ENCODE data around the gene STARD8. TPM values are rescaled to one million over a fixed set of nuclear protein-coding genes. Genes with fewer than 3 reads are reported as not detected.
"Not testable (repeated sequence)": the region's sequence is repeated elsewhere in the genome, so short reads cannot be mapped to it uniquely, and the experiment has no call there.

STARD8 gene
- total and polyA plus RNA-seq, 4 donors: 1.8 to 10.7 (median 8.3) TPM

DNA sequence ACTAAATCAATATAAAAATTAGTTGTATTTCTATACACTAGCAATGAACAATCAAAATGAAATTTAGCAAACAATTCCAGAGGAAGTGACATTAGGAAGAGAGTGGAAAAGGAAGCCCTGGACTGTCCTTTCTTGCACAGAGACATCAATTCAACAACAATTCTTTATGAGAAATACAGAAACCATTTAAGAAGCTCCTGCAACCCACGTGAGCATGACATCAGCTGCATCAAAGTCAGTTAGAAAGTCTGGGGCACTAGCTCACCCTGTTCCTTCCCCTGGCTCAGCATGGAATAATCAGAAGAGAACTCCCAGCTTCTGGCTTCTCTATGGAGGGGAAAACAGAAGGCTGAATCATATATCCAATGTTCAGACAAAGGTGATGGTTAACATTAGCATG lies 48.6 kb upstream of the STARD8 start:
- no peak for DNase-seq (ENCODE audit: low spot score)
- Histone ChIP-seq H3K9ac (ENCODE audit: low read depth in 1 of 2, low read length in 2 of 2) (no peak overlapping the region), H3K27ac (ENCODE audit: low read depth in 1 of 2, low read length in 2 of 2) (no peak overlapping the region), H3K4me1 (ENCODE audit: control insufficient read depth in 4 of 4, insufficient read depth in 4 of 4, low read length in 3 of 4) (no peaks in the 10 kb centered on the region), H3K4me3 (ENCODE audit: low read depth in 1 of 3, low read length in 3 of 3) (no peak overlapping the region), H3K9me3 (ENCODE audit: control insufficient read depth in 4 of 4, low read length in 3 of 4) (peaks cover 0 to 6% (median under 1%) of the 10 kb centered on the region in 4 donors), H3K27me3 (ENCODE audit: control insufficient read depth in 4 of 4, insufficient read depth in 4 of 4, low read length in 3 of 4) (no peaks in the 10 kb centered on the region), H3K36me3 (ENCODE audit: control insufficient read depth in 4 of 4, insufficient read depth in 3 of 4, low read depth in 1 of 4, low read length in 3 of 4) (no peaks in the 10 kb centered on the region)
- WGBS: 39% methylated on average over 1 of the region's 1 CpG
- TF ChIP-seq YY1 (IDR thresholded peaks at IDR 0.05) (no peak), SP1 (IDR thresholded peaks at IDR 0.05) (no peak), HNF4A (conservative IDR thresholded peaks at IDR 0.05) (no peak), RXRA (IDR thresholded peaks at IDR 0.05) (no peak)

DNA sequence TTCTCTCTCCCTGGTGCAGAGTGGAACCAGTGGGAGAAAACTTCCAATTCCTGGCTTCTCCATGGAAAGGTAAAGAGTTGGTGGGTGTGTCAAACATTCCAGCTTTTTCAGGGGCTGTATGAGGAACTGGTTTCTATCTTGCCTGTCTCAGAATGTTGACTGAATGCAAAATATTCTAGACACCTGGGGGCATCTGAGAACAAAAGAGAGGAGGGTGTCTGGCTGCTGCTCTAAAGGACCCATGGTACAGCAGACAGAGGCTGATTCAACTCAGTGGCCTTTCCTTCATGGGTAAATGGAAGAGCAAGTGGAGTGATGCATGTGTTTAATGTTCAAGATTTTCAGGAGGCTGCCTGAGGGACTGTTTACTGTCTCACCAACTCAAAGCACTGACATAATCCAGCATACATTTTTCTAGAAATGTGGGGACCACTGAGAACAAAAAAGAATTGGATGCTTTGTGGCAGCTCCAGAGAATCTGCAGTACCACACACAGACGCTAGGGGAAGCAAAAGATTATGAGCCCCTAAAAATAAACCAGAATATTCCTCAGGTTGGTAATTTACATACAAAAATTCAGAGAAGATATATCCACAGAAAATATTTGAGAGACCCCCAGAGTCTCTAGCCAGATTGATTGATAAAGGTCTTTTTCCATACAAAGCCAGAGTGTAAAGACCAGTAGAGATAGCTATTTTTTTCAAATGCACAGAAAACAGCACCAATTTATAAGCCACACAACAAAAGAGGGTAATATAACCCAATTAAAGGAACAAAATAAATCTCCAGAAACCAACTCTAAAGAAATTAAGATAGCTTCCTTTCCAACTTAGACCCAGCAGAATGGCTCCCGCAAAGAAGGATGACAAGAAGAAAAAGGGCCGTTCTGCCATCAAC lies 48.0 kb upstream of the STARD8 start:
- Histone ChIP-seq H3K27ac (ENCODE audit: low read depth in 1 of 2, low read length in 2 of 2) (no peak overlapping the region), H3K4me1 (ENCODE audit: control insufficient read depth in 4 of 4, insufficient read depth in 4 of 4, low read length in 3 of 4) (no peaks in the 10 kb centered on the region), H3K36me3 (ENCODE audit: control insufficient read depth in 4 of 4, insufficient read depth in 3 of 4, low read depth in 1 of 4, low read length in 3 of 4) (no peaks in the 10 kb centered on the region), H3K4me3 (ENCODE audit: low read depth in 1 of 3, low read length in 3 of 3) (no peak overlapping the region), H3K9ac (ENCODE audit: low read depth in 1 of 2, low read length in 2 of 2) (no peak overlapping the region), H3K9me3 (ENCODE audit: control insufficient read depth in 4 of 4, low read length in 3 of 4) (peaks cover 0 to 5% (median under 1%) of the 10 kb centered on the region in 4 donors), H3K27me3 (ENCODE audit: control insufficient read depth in 4 of 4, insufficient read depth in 4 of 4, low read length in 3 of 4) (no peaks in the 10 kb centered on the region)
- no peak for DNase-seq (ENCODE audit: low spot score)
- TF ChIP-seq EGR1 (IDR thresholded peaks at IDR 0.05; ENCODE audit: low read depth in 2 of 2) (no peak), RAD21 (IDR thresholded peaks at IDR 0.05) (peak; percentile 71 to 73)
- TF ChIP-seq, protein P1, sequence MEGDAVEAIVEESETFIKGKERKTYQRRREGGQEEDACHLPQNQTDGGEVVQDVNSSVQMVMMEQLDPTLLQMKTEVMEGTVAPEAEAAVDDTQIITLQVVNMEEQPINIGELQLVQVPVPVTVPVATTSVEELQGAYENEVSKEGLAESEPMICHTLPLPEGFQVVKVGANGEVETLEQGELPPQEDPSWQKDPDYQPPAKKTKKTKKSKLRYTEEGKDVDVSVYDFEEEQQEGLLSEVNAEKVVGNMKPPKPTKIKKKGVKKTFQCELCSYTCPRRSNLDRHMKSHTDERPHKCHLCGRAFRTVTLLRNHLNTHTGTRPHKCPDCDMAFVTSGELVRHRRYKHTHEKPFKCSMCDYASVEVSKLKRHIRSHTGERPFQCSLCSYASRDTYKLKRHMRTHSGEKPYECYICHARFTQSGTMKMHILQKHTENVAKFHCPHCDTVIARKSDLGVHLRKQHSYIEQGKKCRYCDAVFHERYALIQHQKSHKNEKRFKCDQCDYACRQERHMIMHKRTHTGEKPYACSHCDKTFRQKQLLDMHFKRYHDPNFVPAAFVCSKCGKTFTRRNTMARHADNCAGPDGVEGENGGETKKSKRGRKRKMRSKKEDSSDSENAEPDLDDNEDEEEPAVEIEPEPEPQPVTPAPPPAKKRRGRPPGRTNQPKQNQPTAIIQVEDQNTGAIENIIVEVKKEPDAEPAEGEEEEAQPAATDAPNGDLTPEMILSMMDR (IDR thresholded peaks at IDR 0.05; ENCODE audit: low read depth, low read length, missing input control): peak; percentile 68
- WGBS: 66% methylated on average over 3 of the region's 3 CpGs

DNA sequence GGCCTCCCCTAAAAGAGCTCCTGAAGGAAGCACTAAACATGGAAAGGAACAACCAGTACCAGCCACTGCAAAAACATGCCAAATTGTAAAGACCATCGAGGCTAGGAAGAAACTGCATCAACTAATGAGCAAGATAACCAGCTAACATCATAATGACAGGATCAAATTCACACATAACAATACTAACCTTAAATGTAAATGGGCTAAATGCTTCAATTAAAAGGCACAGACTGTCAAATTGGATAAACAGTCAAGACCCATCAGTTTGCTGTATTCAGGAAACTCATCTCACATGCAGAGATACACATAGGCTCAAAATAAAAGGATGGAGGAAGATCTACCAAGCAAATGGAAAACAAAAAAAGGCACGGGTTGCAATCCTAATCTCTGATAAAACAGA lies 43.2 kb upstream of the STARD8 start:
- not testable (repeated sequence) for H3K4me3 ChIP-seq (ENCODE audit: low read depth in 1 of 3, low read length in 3 of 3); H3K36me3 ChIP-seq (ENCODE audit: control insufficient read depth in 4 of 4, insufficient read depth in 3 of 4, low read depth in 1 of 4, low read length in 3 of 4); DNase-seq (ENCODE audit: low spot score); H3K27me3 ChIP-seq (ENCODE audit: control insufficient read depth in 4 of 4, insufficient read depth in 4 of 4, low read length in 3 of 4); H3K27ac ChIP-seq (ENCODE audit: low read depth in 1 of 2, low read length in 2 of 2); H3K9me3 ChIP-seq (ENCODE audit: control insufficient read depth in 4 of 4, low read length in 3 of 4); H3K4me1 ChIP-seq (ENCODE audit: control insufficient read depth in 4 of 4, insufficient read depth in 4 of 4, low read length in 3 of 4); H3K9ac ChIP-seq (ENCODE audit: low read depth in 1 of 2, low read length in 2 of 2)
- WGBS: 85% methylated on average over 1 of the region's 2 CpGs

DNA sequence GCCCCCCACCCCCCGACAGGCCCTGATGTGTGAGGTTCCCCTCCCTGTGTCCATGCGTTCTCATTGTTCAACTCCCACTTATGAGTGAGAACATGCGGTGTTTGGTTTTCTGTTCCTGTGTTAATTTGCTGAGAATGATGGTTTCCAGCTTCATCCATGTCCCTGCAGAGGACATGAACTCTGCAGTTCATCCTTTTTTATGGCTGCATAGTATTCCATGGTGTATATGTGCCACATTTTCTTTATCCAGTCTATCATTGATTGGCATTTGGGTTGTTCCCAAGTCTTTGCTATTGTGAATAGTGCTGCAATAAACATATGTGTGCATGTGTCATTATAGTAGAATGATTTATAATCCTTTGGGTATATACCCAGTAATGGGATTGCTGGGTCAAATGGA lies 32.7 kb upstream of the STARD8 start:
- not testable (repeated sequence) for H3K27ac ChIP-seq (ENCODE audit: low read depth in 1 of 2, low read length in 2 of 2)

More for the DNA sequence above, 32.7 kb upstream of the STARD8 start:
- DNase-seq (ENCODE audit: low spot score); H3K27me3 ChIP-seq (ENCODE audit: control insufficient read depth in 4 of 4, insufficient read depth in 4 of 4, low read length in 3 of 4); H3K9ac ChIP-seq (ENCODE audit: low read depth in 1 of 2, low read length in 2 of 2); H3K4me3 ChIP-seq (ENCODE audit: low read depth in 1 of 3, low read length in 3 of 3); H3K36me3 ChIP-seq (ENCODE audit: control insufficient read depth in 4 of 4, insufficient read depth in 3 of 4, low read depth in 1 of 4, low read length in 3 of 4); H3K9me3 ChIP-seq (ENCODE audit: control insufficient read depth in 4 of 4, low read length in 3 of 4); H3K4me1 ChIP-seq (ENCODE audit: control insufficient read depth in 4 of 4, insufficient read depth in 4 of 4, low read length in 3 of 4): not testable (repeated sequence)
- WGBS: 90% methylated on average over 3 of the region's 3 CpGs

All from liver (tissue), 9 donors.